Nephron (organoid): ENCODE measurements around the gene KLRD1.
A peak's percentile ranks its signal among the peaks of the same experiment; 100 is the strongest.

Experiments
- H3K27ac Mint-ChIP-seq, 3 experiments: 2 replicates each; pipeline ENCODE4 v1.8.0; 2020; ENCODE audit warnings: mixed read lengths in 3 of 3, mild to moderate bottlenecking in 2 of 3, moderate library complexity in 1 of 3
- H3K27me3 Mint-ChIP-seq: 2 replicates; pipeline ENCODE4 v1.8.0; 2021; ENCODE audit warnings: low read depth, mild to moderate bottlenecking, moderate library complexity, mixed read lengths
- H3K36me3 Mint-ChIP-seq: 2 replicates; pipeline ENCODE4 v1.8.0; 2020; ENCODE audit warnings: low read depth, mixed read lengths
- H3K4me1 Mint-ChIP-seq: 2 replicates; pipeline ENCODE4 v1.8.0; 2020; ENCODE audit warnings: mixed read lengths
- H3K4me3 Mint-ChIP-seq, 3 experiments: 2 replicates each; pipeline ENCODE4 v1.8.0; 2020; ENCODE audit warnings: mild to moderate bottlenecking in 3 of 3, mixed read lengths in 3 of 3, moderate library complexity in 2 of 3
- H3K9me3 Mint-ChIP-seq: 2 replicates; pipeline ENCODE4 v1.8.0; 2020; ENCODE audit warnings: mixed read lengths
- TF ChIP-seq, protein P1 (sequence below), 3 experiments: fragments of 200-600 bp; sonication (generic); IDR thresholded peaks; one replicate each; pipeline ENCODE4 v1.5.0; 2021; ENCODE audit warnings: antibody characterized with exemption in 3 of 3; ENCODE audit not compliant: unreplicated experiment in 3 of 3

The KLRD1 gene

DNA sequence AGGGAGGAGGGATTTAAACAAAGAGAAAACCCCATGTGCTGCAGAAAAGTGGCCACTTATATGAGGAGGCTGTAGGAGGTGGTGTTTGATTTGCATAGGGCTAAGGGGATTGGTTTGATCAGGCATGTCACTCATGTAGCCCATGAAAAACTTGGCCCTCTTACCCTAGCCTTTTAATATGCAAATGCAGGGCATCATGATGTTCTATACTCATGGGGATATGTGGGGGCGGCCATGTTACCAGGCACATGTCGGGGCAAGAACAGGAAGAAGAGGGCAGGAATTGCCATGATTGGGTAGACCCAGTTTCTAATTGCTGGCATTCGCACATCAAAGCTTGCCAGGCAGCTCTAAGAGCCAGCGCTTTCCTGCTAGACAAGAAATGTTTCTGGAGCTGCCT lies 53.4 kb downstream of the KLRD1 start:
- H3K27ac Mint-ChIP-seq, result peak overlapping the region in 2 of 3 experiments; percentile 92 to 99
- peaks cover 4% of the 10 kb centered on the region for H3K9me3 Mint-ChIP-seq
- peak overlapping the region in 2 of 3 experiments; percentile 1 to 39 for H3K4me3 Mint-ChIP-seq
- peaks cover 15% of the 10 kb centered on the region for H3K4me1 Mint-ChIP-seq
- TF ChIP-seq, protein P1, sequence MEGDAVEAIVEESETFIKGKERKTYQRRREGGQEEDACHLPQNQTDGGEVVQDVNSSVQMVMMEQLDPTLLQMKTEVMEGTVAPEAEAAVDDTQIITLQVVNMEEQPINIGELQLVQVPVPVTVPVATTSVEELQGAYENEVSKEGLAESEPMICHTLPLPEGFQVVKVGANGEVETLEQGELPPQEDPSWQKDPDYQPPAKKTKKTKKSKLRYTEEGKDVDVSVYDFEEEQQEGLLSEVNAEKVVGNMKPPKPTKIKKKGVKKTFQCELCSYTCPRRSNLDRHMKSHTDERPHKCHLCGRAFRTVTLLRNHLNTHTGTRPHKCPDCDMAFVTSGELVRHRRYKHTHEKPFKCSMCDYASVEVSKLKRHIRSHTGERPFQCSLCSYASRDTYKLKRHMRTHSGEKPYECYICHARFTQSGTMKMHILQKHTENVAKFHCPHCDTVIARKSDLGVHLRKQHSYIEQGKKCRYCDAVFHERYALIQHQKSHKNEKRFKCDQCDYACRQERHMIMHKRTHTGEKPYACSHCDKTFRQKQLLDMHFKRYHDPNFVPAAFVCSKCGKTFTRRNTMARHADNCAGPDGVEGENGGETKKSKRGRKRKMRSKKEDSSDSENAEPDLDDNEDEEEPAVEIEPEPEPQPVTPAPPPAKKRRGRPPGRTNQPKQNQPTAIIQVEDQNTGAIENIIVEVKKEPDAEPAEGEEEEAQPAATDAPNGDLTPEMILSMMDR (IDR thresholded peaks at IDR 0.05; ENCODE audit: unreplicated experiment in 3 of 3), result no peak
- no peaks in the 10 kb centered on the region for H3K36me3 Mint-ChIP-seq
- H3K27me3 Mint-ChIP-seq, result no peaks in the 10 kb centered on the region

DNA sequence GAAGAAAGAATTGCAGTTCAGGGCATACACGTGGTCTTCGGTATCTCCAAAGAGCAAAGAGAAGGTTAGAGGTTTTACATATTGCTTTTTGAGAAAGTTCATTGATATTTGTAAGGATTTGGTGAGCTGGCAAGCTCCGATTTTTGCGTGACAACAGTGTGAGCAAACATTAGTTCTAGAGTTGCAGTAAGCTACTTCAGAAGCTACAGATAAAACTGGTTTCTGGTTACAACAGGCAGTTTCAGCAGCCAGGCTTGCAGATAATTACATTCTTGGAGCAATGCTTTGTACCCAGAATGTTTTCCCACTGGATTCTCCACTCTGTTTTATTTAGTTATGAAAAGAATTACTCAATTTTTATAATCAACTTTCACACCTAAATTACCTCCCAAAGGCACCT lies 54.0 kb downstream of the KLRD1 start:
- peaks cover 16% of the 10 kb centered on the region for H3K4me1 Mint-ChIP-seq
- TF ChIP-seq, protein P1 (IDR thresholded peaks at IDR 0.05; ENCODE audit: unreplicated experiment in 3 of 3), result no peak
- peak overlapping the region in 2 of 3 experiments; percentile 92 to 99 for H3K27ac Mint-ChIP-seq
- H3K9me3 Mint-ChIP-seq, result peaks cover 2% of the 10 kb centered on the region
- H3K36me3 Mint-ChIP-seq, result no peaks in the 10 kb centered on the region
- H3K4me3 Mint-ChIP-seq, result peak overlapping the region; percentile 19 to 55 (median 50)
- no peaks in the 10 kb centered on the region for H3K27me3 Mint-ChIP-seq

DNA sequence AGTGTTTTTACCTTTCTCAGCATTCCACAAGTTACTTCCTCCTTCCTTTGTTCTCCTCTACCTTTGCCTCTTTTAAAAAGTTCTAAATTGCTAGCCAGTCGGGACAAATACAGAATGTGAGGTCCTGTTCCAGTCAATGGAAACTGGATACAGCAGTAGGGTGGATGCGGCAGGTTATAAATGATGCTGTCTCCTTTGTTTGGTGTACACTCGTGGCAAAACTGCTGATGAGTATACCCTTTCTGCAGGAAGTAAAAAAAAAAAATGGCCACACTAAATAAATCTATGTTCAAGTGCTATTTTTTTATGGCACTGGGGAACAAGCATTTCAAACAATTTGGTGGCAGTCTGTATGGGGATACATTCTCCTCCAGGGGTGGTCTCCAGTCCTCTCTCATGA lies 54.7 kb downstream of the KLRD1 start:
- H3K4me1 Mint-ChIP-seq, result peaks cover 23% of the 10 kb centered on the region
- H3K9me3 Mint-ChIP-seq, result peaks cover 2% of the 10 kb centered on the region
- no peaks in the 10 kb centered on the region for H3K36me3 Mint-ChIP-seq
- H3K27ac Mint-ChIP-seq, result no peak overlapping the region
- H3K4me3 Mint-ChIP-seq, result no peak overlapping the region
- TF ChIP-seq, protein P1 (IDR thresholded peaks at IDR 0.05; ENCODE audit: unreplicated experiment in 3 of 3), result no peak
- H3K27me3 Mint-ChIP-seq, result no peaks in the 10 kb centered on the region

DNA sequence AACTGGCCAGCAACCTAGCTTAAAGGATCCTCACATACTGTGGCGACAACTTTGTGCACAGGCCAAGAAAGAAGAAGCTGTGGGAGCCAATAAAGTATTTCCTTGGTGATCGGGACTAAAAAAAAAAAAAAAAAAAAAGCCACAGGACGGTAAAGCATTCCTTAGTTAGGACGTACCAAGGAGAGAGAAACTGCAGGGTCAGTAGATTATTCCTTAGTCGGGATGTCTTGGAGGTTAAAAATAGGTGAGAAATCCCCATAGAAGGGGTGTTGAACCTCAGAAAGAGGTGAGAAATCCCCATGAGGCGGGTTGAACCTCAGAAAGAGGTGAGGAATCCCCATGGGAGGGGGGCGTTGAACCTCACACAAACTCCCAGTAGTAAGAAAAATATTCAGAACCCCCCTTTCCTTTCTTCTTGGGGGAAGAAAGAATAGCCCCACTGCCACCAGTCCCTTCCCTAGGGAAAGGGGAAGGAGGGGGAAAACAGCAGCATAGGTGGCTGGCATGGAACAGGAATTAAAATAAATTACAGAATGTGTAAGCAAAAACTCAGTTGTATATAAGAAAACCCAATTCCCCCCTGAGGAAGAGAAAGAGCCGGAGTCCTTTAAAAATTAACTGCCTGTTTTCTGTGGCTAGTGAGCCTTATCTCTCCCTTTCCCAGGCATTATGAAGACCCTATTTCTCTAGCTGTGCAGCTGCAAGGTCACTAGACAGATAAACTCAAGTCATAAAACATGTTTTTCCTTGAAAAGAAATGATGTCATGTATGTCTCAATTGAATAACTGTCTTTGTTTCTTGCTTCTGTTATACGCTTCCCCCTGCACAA lies 55.4 kb downstream of the KLRD1 start:
- TF ChIP-seq, protein P1 (IDR thresholded peaks at IDR 0.05; ENCODE audit: unreplicated experiment in 3 of 3), result no peak
- H3K4me1 Mint-ChIP-seq, result peaks cover 26% of the 10 kb centered on the region
- no peaks in the 10 kb centered on the region for H3K27me3 Mint-ChIP-seq
- H3K4me3 Mint-ChIP-seq, result no peak overlapping the region
- no peak overlapping the region for H3K27ac Mint-ChIP-seq
- peaks cover 2% of the 10 kb centered on the region for H3K9me3 Mint-ChIP-seq
- no peaks in the 10 kb centered on the region for H3K36me3 Mint-ChIP-seq

DNA sequence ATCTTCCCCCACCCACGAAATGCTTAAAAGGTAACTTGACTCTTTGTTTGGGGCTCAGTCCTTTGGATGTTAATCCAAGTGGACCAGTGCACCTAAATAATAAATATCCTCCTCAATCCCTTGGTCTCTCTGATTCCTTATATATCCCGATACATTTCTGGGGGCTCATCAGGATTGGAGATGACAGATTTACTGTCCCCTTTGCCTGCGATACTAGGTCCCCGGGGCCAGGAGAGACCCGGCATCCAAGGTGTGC lies 55.9 kb downstream of the KLRD1 start:
- no peak overlapping the region for H3K27ac Mint-ChIP-seq
- H3K4me1 Mint-ChIP-seq, result peaks cover 31% of the 10 kb centered on the region
- H3K27me3 Mint-ChIP-seq, result no peaks in the 10 kb centered on the region
- H3K36me3 Mint-ChIP-seq, result peaks cover under 1% of the 10 kb centered on the region
- H3K9me3 Mint-ChIP-seq, result peaks cover 2% of the 10 kb centered on the region
- H3K4me3 Mint-ChIP-seq, result no peak overlapping the region
- TF ChIP-seq, protein P1 (IDR thresholded peaks at IDR 0.05; ENCODE audit: unreplicated experiment in 3 of 3), result no peak
